Posterior cingulate gyrus (tissue), 11 donors: Measurements from ENCODE around the gene FSTL4.

ENCODE experiments used
- DNase-seq, 10 donors: peaks; one replicate each; pipeline versions ENCODE4 v3.0.0 to v3.0.0-alpha.2; 2020 to 2021; ENCODE audit warnings: mixed read lengths in 3 of 10
- intact Hi-C: fragments of 100-400 bp; cut with DNase I; formaldehyde crosslinking; loops from one replicate; pipeline ENCODE4 v1.15.1; 2023

The FSTL4 gene

GRCh38 chr5:133338504-133339355 lies 273.6 kb downstream of the FSTL4 start:
- intact Hi-C loops, result no loop called here
- DNase-seq, result peak in 1 of 10 donors; percentile 72

GRCh38 chr5:133337795-133338445 lies 274.4 kb downstream of the FSTL4 start:
- DNase-seq, result peak in 1 of 10 donors; percentile 54
- intact Hi-C loops, result no loop called here

- intact Hi-C loops, result no loop called here
- DNase-seq, result peak in 1 of 10 donors; percentile 50
Observed at GRCh38 chr5:133336969-133337410, 275.4 kb downstream of the FSTL4 start.

- intact Hi-C loops, result no loop called here
- DNase-seq, result peak in 1 of 10 donors; percentile 52
Observed at GRCh38 chr5:133336121-133336968, 276.0 kb downstream of the FSTL4 start.

- peak in 1 of 10 donors; percentile 81 for DNase-seq
- intact Hi-C loops, result no loop called here
Observed at GRCh38 chr5:133334796-133335639, 277.3 kb downstream of the FSTL4 start.

GRCh38 chr5:133333326-133334150 lies 278.8 kb downstream of the FSTL4 start:
- intact Hi-C loops, result no loop called here

GRCh38 chr5:133332439-133333024 lies 279.8 kb downstream of the FSTL4 start:
- intact Hi-C loops, result no loop called here
- peak in 1 of 10 donors; percentile 49 for DNase-seq

More at GRCh38 chr5:133333326-133334150, 278.8 kb downstream of the FSTL4 start:
- DNase-seq, result peak in 1 of 10 donors; percentile 39

GRCh38 chr5:133331941-133332340 lies 280.4 kb downstream of the FSTL4 start:
- DNase-seq, result peak in 1 of 10 donors; percentile 71
- intact Hi-C loops, result no loop called here

- DNase-seq, result peak in 1 of 10 donors; percentile 75
- intact Hi-C loops, result no loop called here
Observed at GRCh38 chr5:133330956-133331355, 281.4 kb downstream of the FSTL4 start.

GRCh38 chr5:133328800-133329199 lies 283.5 kb downstream of the FSTL4 start:
- DNase-seq, result peak in 1 of 10 donors; percentile 28
- intact Hi-C loops, result no loop called here

GRCh38 chr5:133327946-133328401 lies 284.4 kb downstream of the FSTL4 start:
- DNase-seq, result peak in 1 of 10 donors; percentile 46
- intact Hi-C loops, result no loop called here

- peak in 1 of 10 donors; percentile 54 for DNase-seq
- intact Hi-C loops, result no loop called here
Observed at GRCh38 chr5:133326361-133326760, 286.0 kb downstream of the FSTL4 start.

GRCh38 chr5:133325864-133326263 lies 286.5 kb downstream of the FSTL4 start:
- DNase-seq, result peak in 2 of 10 donors; percentile 44 to 87
- intact Hi-C loops, result no loop called here

- intact Hi-C loops, result no loop called here
- DNase-seq, result peak in 1 of 10 donors; percentile 55
Observed at GRCh38 chr5:133324926-133325325, 287.4 kb downstream of the FSTL4 start.

GRCh38 chr5:133323494-133324457 lies 288.6 kb downstream of the FSTL4 start:
- intact Hi-C loops, result no loop called here
- DNase-seq, result peak in 3 of 10 donors; percentile 7 to 48 (median 38)

- intact Hi-C loops, result no loop called here
- peak in 2 of 10 donors; percentile 24 to 27 for DNase-seq
Observed at GRCh38 chr5:133322743-133323142, 289.6 kb downstream of the FSTL4 start.

- intact Hi-C loops, result no loop called here
- peak in 3 of 10 donors; percentile 2 to 67 (median 61) for DNase-seq
Observed at GRCh38 chr5:133321833-133322420, 290.4 kb downstream of the FSTL4 start.
